H9 (cell line): ENCODE data around the gene PTPRN2. TPM values are rescaled to one million over a fixed set of nuclear protein-coding genes. Genes with fewer than 3 reads are reported as not detected.

ENCODE experiments used
- DNase-seq: peaks from one replicate; pipeline ENCODE4 v3.0.0-alpha.2; 2017
- H2AFZ ChIP-seq: one replicate; pipeline ENCODE4 v1.6.1; 2013; ENCODE audit warnings: mild to moderate bottlenecking, low read length, control low read depth, moderate library complexity
- H2AK5ac ChIP-seq: 2 replicates; pipeline ENCODE4 v1.6.1; 2013; ENCODE audit warnings: low read length, control low read depth, mixed read lengths; ENCODE audit not compliant: insufficient read length
- H2BK120ac ChIP-seq: one replicate; pipeline ENCODE4 v1.6.1; 2013; ENCODE audit warnings: low read depth, mild to moderate bottlenecking, low read length, control low read depth, inconsistent platforms; ENCODE audit not compliant: poor library complexity, severe bottlenecking
- H2BK12ac ChIP-seq: 2 replicates; pipeline ENCODE4 v1.6.1; 2013; ENCODE audit warnings: low read length, control low read depth, mixed read lengths, low read depth; ENCODE audit not compliant: insufficient read length
- H2BK15ac ChIP-seq: 2 replicates; pipeline ENCODE4 v1.6.1; 2013; ENCODE audit warnings: low read depth, low read length, control low read depth
- H2BK20ac ChIP-seq: one replicate; pipeline ENCODE4 v1.6.1; 2013; ENCODE audit warnings: low read depth, mild to moderate bottlenecking, low read length, control low read depth, inconsistent platforms; ENCODE audit not compliant: poor library complexity, severe bottlenecking
- H2BK5ac ChIP-seq: 2 replicates; pipeline ENCODE4 v1.6.1; 2013; ENCODE audit warnings: low read length, control low read depth, mixed read lengths; ENCODE audit not compliant: insufficient read length
- H3K14ac ChIP-seq: 2 replicates; pipeline ENCODE4 v1.6.1; 2013; ENCODE audit warnings: low read length, control low read depth; ENCODE audit not compliant: insufficient read depth
- H3K18ac ChIP-seq: 2 replicates; pipeline ENCODE4 v1.6.1; 2013; ENCODE audit warnings: low read depth, mild to moderate bottlenecking, mixed read lengths, low read length, control low read depth; ENCODE audit not compliant: insufficient read length
- H3K23ac ChIP-seq: 2 replicates; pipeline ENCODE4 v1.6.1; 2013; ENCODE audit warnings: low read length, control low read depth, mixed read lengths, low read depth; ENCODE audit not compliant: insufficient read length
- H3K23me2 ChIP-seq: 2 replicates; pipeline ENCODE4 v1.6.1; 2013; ENCODE audit warnings: low read depth, mild to moderate bottlenecking, mixed read lengths, low read length, control low read depth; ENCODE audit not compliant: insufficient read length, poor library complexity, severe bottlenecking
- H3K27ac ChIP-seq: 2 replicates; pipeline ENCODE4 v1.5.1; 2013; ENCODE audit warnings: low read length, control low read depth, mixed read lengths, low read depth; ENCODE audit not compliant: insufficient read length
- H3K27me3 ChIP-seq: 2 replicates; pipeline ENCODE4 v1.6.1; 2013; ENCODE audit warnings: low read length, control low read depth, inconsistent platforms; ENCODE audit not compliant: insufficient read depth
- H3K4ac ChIP-seq: 2 replicates; pipeline ENCODE4 v1.6.1; 2013; ENCODE audit warnings: low read depth, mild to moderate bottlenecking, control low read depth, inconsistent platforms, low read length, moderate library complexity
- H3K4me1 ChIP-seq: 2 replicates; pipeline ENCODE4 v1.6.1; 2013; ENCODE audit warnings: low read length, control low read depth, inconsistent platforms; ENCODE audit not compliant: insufficient read depth
- H3K4me2 ChIP-seq: 2 replicates; pipeline ENCODE4 v1.6.1; 2013; ENCODE audit warnings: low read length, control low read depth, mixed read lengths; ENCODE audit not compliant: insufficient read length, insufficient read depth
- H3K56ac ChIP-seq: 2 replicates; pipeline ENCODE4 v1.6.1; 2013; ENCODE audit warnings: low read depth, mild to moderate bottlenecking, mixed read lengths, low read length, control low read depth; ENCODE audit not compliant: insufficient read length
- H3K79me1 ChIP-seq: 2 replicates; pipeline ENCODE4 v1.6.1; 2013; ENCODE audit warnings: low read depth, mild to moderate bottlenecking, moderate library complexity, low read length, control low read depth, inconsistent platforms; ENCODE audit not compliant: insufficient read depth, poor library complexity, severe bottlenecking
- H3K79me2 ChIP-seq: 2 replicates; pipeline ENCODE4 v1.6.1; 2013; ENCODE audit warnings: low read length, control low read depth, inconsistent platforms; ENCODE audit not compliant: insufficient read depth
- H3K9ac ChIP-seq: 2 replicates; pipeline ENCODE4 v1.6.1; 2013; ENCODE audit warnings: low read length, control low read depth, mixed read lengths; ENCODE audit not compliant: insufficient read length; ENCODE audit errors: extremely low read depth
- H3K9me3 ChIP-seq: one replicate; pipeline ENCODE4 v1.6.1; 2013; ENCODE audit warnings: low read depth, low read length, inconsistent platforms; ENCODE audit not compliant: control insufficient read depth
- H3T11ph ChIP-seq: one replicate; pipeline ENCODE4 v1.6.1; 2013; ENCODE audit warnings: mild to moderate bottlenecking, low read length, control low read depth, inconsistent platforms
- H4K20me1 ChIP-seq: one replicate; pipeline ENCODE4 v1.6.1; 2013; ENCODE audit not compliant: control insufficient read depth, insufficient read length, insufficient read depth
- H4K5ac ChIP-seq: 2 replicates; pipeline ENCODE4 v1.6.1; 2013; ENCODE audit warnings: low read depth, mild to moderate bottlenecking, mixed read lengths, low read length, control low read depth; ENCODE audit not compliant: insufficient read length
- H4K8ac ChIP-seq: replicated peaks from 2 replicates; pipeline ENCODE4 v1.6.1; 2013; ENCODE audit warnings: low read length, control low read depth, mixed read lengths, low read depth; ENCODE audit not compliant: insufficient read length
- H4K91ac ChIP-seq: 2 replicates; pipeline ENCODE4 v1.6.1; 2013; ENCODE audit warnings: low read depth, mild to moderate bottlenecking, moderate library complexity, mixed read lengths, low read length, control low read depth; ENCODE audit not compliant: insufficient read length
- H3K27ac Mint-ChIP-seq, 3 experiments: 2 replicates in 2 of 3; 3 replicates in 1 of 3; pipeline ENCODE4 v1.8.0; 2020 to 2021; ENCODE audit warnings: mixed read lengths in 3 of 3, mild to moderate bottlenecking in 1 of 3, moderate library complexity in 1 of 3
- H3K27me3 Mint-ChIP-seq: 2 replicates; pipeline ENCODE4 v1.8.0; 2021; ENCODE audit warnings: low read depth, mild to moderate bottlenecking, moderate library complexity, mixed read lengths
- H3K36me3 Mint-ChIP-seq, 3 experiments: 2 replicates in 2 of 3; 3 replicates in 1 of 3; pipeline ENCODE4 v1.8.0; 2020 to 2021; ENCODE audit warnings: low read depth in 3 of 3, mixed read lengths in 3 of 3; ENCODE audit not compliant: insufficient read depth in 1 of 3
- H3K4me1 Mint-ChIP-seq, 2 experiments: 2 replicates each; pipeline ENCODE4 v1.8.0; 2020; ENCODE audit warnings: mixed read lengths in 2 of 2
- H3K4me3 Mint-ChIP-seq, 2 experiments: 2 replicates in 1 of 2; 3 replicates in 1 of 2; pipeline ENCODE4 v1.8.0; 2020 to 2021; ENCODE audit warnings: mild to moderate bottlenecking in 2 of 2, mixed read lengths in 2 of 2, moderate library complexity in 1 of 2
- H3K9me3 Mint-ChIP-seq, 2 experiments: 2 replicates in 1 of 2; 3 replicates in 1 of 2; pipeline ENCODE4 v1.8.0; 2020; ENCODE audit warnings: mild to moderate bottlenecking in 2 of 2, mixed read lengths in 2 of 2, moderate library complexity in 1 of 2
- WGBS: extraction: QIAGEN DNeasy Blood & Tissue Kit; methylation state at CpG from one replicate; pipeline ENCODE4 v1.1.7; 2013; ENCODE audit warnings: missing lambda C conversion rate, low lambda C conversion rate, mixed read lengths; ENCODE audit not compliant: insufficient read length; ENCODE audit errors: extremely low coverage; 5-methylcytosine and 5-hydroxymethylcytosine counted together
- total RNA-seq: library from RNA; stranded (reverse); gene quantifications from 2 replicates; pipeline ENCODE4 v1.2.1, GENCODE V29; 2021
- TF ChIP-seq, protein P1 (sequence below): fragments of 200-600 bp; sonication (generic); conservative IDR thresholded peaks from 3 replicates; pipeline ENCODE4 v1.8.0; 2021; ENCODE audit warnings: antibody characterized with exemption, mild to moderate bottlenecking

The PTPRN2 gene
- total RNA-seq, 1 experiment from 2014 or later, result 5.2 TPM

DNA sequence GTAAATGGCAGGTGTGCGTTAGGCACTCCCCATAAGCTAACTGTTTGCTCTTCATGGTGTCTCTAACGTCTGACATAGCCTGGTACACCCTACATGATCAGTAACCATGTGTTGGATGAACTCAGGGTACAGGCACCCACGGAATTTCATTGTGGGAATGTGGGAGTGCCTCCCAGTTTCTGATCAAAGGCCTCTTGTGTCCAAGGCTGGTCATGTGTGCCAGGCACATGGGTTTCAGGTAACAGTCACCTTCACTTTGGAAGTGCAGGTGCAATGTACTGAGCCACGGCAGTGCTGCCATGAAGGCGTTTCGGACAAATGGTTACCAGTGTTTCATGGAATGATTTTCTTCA lies 952.5 kb downstream of the PTPRN2 start:
- Histone ChIP-seq H3K14ac (no peak overlapping the region; the same call in 1 of the 2 replicates), H3K79me2 (no peaks in the 10 kb centered on the region), H3K79me1 (no peaks in the 10 kb centered on the region), H2BK15ac (no peak overlapping the region), H3K4me1 (no peaks in the 10 kb centered on the region), H2AFZ (no peak overlapping the region), H3K23ac (no peak overlapping the region), H2BK20ac (no peak overlapping the region), H3T11ph (no peak overlapping the region), H3K4me2 (no peak overlapping the region), H3K9ac (no peak overlapping the region), H4K8ac (no peak overlapping the region), H2BK5ac (no peak overlapping the region), H2BK120ac (no peak overlapping the region), H4K91ac (no peak overlapping the region), H3K23me2 (no peaks in the 10 kb centered on the region), H3K27ac (no peak overlapping the region), H4K5ac (no peak overlapping the region), H2AK5ac (no peak overlapping the region), H3K4ac (no peak overlapping the region), H4K20me1 (no peaks in the 10 kb centered on the region), H3K9me3 (no peaks in the 10 kb centered on the region), H3K18ac (no peak overlapping the region), H2BK12ac (no peak overlapping the region), H3K56ac (no peak overlapping the region), H3K27me3 (no peaks in the 10 kb centered on the region)
- Mint-ChIP-seq H3K36me3 (peaks cover 0 to 10% (median 3%) of the 10 kb centered on the region in 3 experiments; a peak in 4 of 7 replicates), H3K27me3 (peaks cover 92% of the 10 kb centered on the region), H3K4me1 (peaks cover 0 to 7% of the 10 kb centered on the region in 2 experiments; a peak in 1 of 4 replicates), H3K27ac (no peak overlapping the region), H3K9me3 (peaks cover 4 to 7% of the 10 kb centered on the region in 2 experiments), H3K4me3 (no peak overlapping the region)
- TF ChIP-seq, protein P1, sequence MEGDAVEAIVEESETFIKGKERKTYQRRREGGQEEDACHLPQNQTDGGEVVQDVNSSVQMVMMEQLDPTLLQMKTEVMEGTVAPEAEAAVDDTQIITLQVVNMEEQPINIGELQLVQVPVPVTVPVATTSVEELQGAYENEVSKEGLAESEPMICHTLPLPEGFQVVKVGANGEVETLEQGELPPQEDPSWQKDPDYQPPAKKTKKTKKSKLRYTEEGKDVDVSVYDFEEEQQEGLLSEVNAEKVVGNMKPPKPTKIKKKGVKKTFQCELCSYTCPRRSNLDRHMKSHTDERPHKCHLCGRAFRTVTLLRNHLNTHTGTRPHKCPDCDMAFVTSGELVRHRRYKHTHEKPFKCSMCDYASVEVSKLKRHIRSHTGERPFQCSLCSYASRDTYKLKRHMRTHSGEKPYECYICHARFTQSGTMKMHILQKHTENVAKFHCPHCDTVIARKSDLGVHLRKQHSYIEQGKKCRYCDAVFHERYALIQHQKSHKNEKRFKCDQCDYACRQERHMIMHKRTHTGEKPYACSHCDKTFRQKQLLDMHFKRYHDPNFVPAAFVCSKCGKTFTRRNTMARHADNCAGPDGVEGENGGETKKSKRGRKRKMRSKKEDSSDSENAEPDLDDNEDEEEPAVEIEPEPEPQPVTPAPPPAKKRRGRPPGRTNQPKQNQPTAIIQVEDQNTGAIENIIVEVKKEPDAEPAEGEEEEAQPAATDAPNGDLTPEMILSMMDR, result no peak
- WGBS, result no CpG with 5 or more reads among the region's 6 CpGs
- no peak for DNase-seq
